Astrocyte (in vitro differentiated cells and primary cell): ENCODE data around the gene ATAT1.

Source experiments
- EZH2 ChIP-seq: IDR thresholded peaks from 2 replicates; pipeline ENCODE4 v1.6.1; 2012; ENCODE audit warnings: mild to moderate bottlenecking, low read length, inconsistent platforms; ENCODE audit not compliant: insufficient read depth
- TF ChIP-seq, protein P1 (sequence below): IDR thresholded peaks from 2 replicates; pipeline ENCODE4 v1.5.1; 2011; ENCODE audit warnings: low read depth, mild to moderate bottlenecking, inconsistent platforms, low read length, moderate library complexity; ENCODE audit not compliant: insufficient read depth

DNA sequence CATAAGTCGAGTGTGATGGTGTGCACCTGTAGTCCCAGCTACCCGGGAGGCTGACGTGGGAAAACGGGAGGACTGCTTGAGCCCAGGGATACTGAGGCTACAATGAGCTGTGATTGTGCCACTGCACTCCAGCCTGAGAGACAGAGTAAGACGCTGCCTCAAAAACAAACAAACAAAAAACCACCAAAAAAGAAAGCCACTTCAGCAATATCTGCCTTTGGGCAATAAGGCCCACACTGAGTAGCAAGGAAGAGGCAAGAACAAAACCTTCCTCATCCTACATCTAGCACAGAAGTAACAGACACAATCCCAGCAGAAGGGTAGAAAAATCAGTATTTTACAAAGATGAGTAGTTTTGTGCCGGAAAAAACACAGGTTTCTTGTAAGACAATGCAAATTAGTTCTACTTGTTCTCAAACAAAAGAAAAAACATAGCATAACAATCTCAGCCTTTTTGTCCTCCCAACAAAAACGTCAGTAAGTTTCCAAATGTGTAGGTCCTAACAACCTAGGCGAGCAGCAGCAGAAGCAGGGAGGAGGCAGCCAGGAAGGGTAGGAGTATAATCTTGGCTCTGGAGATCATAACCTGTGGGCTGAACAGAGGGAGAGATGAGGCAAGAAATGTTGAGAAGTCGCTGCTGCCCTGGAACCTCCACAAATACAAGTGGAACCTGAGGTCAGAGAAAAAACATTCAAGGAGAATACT, 15.4 kb upstream of the ATAT1 start:
- TF ChIP-seq, protein P1, sequence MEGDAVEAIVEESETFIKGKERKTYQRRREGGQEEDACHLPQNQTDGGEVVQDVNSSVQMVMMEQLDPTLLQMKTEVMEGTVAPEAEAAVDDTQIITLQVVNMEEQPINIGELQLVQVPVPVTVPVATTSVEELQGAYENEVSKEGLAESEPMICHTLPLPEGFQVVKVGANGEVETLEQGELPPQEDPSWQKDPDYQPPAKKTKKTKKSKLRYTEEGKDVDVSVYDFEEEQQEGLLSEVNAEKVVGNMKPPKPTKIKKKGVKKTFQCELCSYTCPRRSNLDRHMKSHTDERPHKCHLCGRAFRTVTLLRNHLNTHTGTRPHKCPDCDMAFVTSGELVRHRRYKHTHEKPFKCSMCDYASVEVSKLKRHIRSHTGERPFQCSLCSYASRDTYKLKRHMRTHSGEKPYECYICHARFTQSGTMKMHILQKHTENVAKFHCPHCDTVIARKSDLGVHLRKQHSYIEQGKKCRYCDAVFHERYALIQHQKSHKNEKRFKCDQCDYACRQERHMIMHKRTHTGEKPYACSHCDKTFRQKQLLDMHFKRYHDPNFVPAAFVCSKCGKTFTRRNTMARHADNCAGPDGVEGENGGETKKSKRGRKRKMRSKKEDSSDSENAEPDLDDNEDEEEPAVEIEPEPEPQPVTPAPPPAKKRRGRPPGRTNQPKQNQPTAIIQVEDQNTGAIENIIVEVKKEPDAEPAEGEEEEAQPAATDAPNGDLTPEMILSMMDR: no peak
- TF ChIP-seq EZH2: no peak
